ENCODE results near the gene ELAC1. TPM values are rescaled to one million over a fixed set of nuclear protein-coding genes. Genes with fewer than 3 reads are reported as not detected.
"Not testable (repeated sequence)": the region's sequence is repeated elsewhere in the genome, so short reads cannot be mapped to it uniquely, and the experiment has no call there.

Gene ELAC1
- 10 to 100 TPM in 1 of 2 experiments, 1 to 10 TPM in 1; 9.6 to 10.1 TPM for total RNA-seq

DNA sequence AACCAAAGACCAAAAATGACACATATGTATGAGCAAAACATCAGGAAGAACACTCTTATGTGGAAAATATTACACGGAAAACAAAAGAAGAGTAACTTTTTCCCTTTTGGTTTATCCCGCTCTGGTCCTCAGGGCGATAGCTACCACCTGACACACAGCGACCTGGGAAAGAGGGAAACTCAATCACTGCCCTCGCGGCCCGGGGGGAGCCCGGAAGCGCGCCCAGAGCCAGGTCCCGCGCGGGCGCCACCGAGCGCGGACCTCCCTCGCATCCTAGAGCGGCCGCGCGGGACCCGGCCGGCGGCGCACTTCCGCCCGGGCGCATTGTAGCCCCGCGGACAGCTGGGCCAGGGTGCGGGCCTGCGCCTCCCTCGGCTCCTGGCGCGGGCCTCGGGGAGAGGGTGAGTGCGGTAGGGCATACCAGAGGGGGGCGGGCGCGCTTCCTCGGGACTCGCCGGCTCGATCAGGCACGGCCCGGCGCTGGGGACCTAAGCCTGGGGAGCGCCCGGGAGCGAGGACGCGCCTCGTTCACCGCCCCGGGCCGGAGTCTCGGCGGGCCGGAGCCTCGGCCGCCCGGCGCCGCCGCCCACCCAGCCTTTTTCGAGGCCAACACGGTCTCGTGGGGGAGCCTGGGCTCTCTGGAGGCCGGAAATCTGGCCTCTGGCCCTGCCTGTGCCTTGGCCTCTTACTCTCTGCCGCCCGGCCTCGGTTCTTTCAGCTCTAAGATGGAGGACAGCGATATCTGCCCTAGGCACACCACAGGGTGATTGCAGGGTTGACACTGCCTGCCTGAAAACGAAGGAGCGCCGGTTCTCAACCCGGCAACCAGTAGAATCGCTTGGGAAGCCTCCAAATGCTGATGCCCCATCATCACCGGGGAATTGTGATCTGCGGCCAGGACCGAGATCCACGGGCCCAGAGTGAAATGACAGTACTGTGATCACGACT lies at the start of gene ELAC1:
Gene ELAC1, plus strand, starts transcription at position 327 of the 948 bp plus-strand sequence. CDS start 6,365 bp downstream, outside the sequence.
- DNase-seq: peak; percentile 83
- ATAC-seq (ENCODE audit: low read depth): peak; percentile 94
- Mint-ChIP-seq H3K27me3 (peaks cover 3% of the 10 kb centered on the region), H3K4me1 (peaks cover 17% of the 10 kb centered on the region), H3K9me3 (peaks cover 6% of the 10 kb centered on the region), H3K36me3 (peaks cover 4% of the 10 kb centered on the region), H3K27ac (peak within 1 kb of the TSS; percentile 93), H3K4me3 (peak within 1 kb of the TSS; percentile 92)
- POLR2A ChIA-PET: interaction anchor here (0.7 to 3.2 kb wide), 17 partner anchors 9 to 230 kb away, joined by 3 to 42 read pairs (median 4); partner anchors contain the start of genes ME2, MEX3C and SMAD4

- DNase-seq (no peak), ATAC-seq (ENCODE audit: low read depth) (no peak)
- Mint-ChIP-seq H3K27me3 (no peaks in the 10 kb centered on the region), H3K4me1 (peaks cover 3% of the 10 kb centered on the region), H3K27ac (no peak overlapping the region), H3K36me3 (peaks cover 53% of the 10 kb centered on the region), H3K9me3 (peaks cover under 1% of the 10 kb centered on the region), H3K4me3 (no peak overlapping the region)
- POLR2A ChIA-PET: no interaction called here
Measured at GRCh38 chr18:50918153-50918552, 49.7 kb upstream of the ELAC1 start.

- ATAC-seq (ENCODE audit: low read depth) (no peak), DNase-seq (no peak)
- no peaks in the 10 kb centered on the region for H3K4me1 Mint-ChIP-seq
- no peak overlapping the region for H3K27ac Mint-ChIP-seq
- peaks cover 9% of the 10 kb centered on the region for H3K9me3 Mint-ChIP-seq
- no peak overlapping the region for H3K4me3 Mint-ChIP-seq
- POLR2A ChIA-PET: no interaction called here
- peaks cover 68% of the 10 kb centered on the region for H3K36me3 Mint-ChIP-seq
- no peaks in the 10 kb centered on the region for H3K27me3 Mint-ChIP-seq
Measured at GRCh38 chr18:50924372-50924771, 43.5 kb upstream of the ELAC1 start.

GRCh38 chr18:50926521-50926920 lies 41.3 kb upstream of the ELAC1 start:
- POLR2A ChIA-PET: no interaction called here
- Mint-ChIP-seq H3K9me3 (peaks cover 9% of the 10 kb centered on the region), H3K4me1 (no peaks in the 10 kb centered on the region), H3K27ac (no peak overlapping the region), H3K4me3 (no peak overlapping the region), H3K36me3 (peaks cover 59% of the 10 kb centered on the region), H3K27me3 (no peaks in the 10 kb centered on the region)
- DNase-seq (no peak), ATAC-seq (ENCODE audit: low read depth) (no peak)

DNA sequence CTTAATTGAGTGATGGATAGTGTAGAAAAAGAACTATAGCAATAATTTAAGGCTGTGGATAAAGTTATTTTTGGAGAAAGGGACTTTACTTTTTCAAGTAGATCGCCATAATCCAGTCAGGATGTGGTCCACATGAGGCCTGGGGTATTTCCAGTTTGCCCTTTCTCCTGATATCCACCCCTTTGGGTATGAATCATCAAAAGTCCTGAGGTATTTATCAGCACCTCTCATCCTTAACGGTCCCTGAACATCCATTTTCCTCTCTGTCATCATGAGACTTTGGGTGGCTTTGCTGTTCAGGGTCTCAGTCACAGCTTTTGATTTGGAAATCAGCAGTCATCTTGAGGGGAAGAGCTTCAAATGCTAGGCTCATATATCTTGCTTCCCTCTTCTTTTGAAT lies 39.3 kb upstream of the ELAC1 start:
- Mint-ChIP-seq H3K27me3 (no peaks in the 10 kb centered on the region), H3K27ac (no peak overlapping the region), H3K9me3 (peaks cover 7% of the 10 kb centered on the region), H3K4me1 (no peaks in the 10 kb centered on the region), H3K4me3 (no peak overlapping the region), H3K36me3 (peaks cover 47% of the 10 kb centered on the region)
- DNase-seq (no peak), ATAC-seq (ENCODE audit: low read depth) (no peak)
- POLR2A ChIA-PET: no interaction called here

- no peak overlapping the region for H3K27ac Mint-ChIP-seq
- no peaks in the 10 kb centered on the region for H3K27me3 Mint-ChIP-seq
- POLR2A ChIA-PET: no interaction called here
- H3K36me3 Mint-ChIP-seq: peaks cover 21% of the 10 kb centered on the region
- peaks cover 3% of the 10 kb centered on the region for H3K4me1 Mint-ChIP-seq
- no peak overlapping the region for H3K4me3 Mint-ChIP-seq
- no peak for ATAC-seq (ENCODE audit: low read depth)
- no peaks in the 10 kb centered on the region for H3K9me3 Mint-ChIP-seq
- no peak for DNase-seq
Measured at GRCh38 chr18:50933684-50934083, 34.2 kb upstream of the ELAC1 start.

GRCh38 chr18:50934545-50935211 lies 33.2 kb upstream of the ELAC1 start:
- POLR2A ChIA-PET: no interaction called here
- DNase-seq: no peak
- H3K27ac Mint-ChIP-seq: no peak overlapping the region

DNA sequence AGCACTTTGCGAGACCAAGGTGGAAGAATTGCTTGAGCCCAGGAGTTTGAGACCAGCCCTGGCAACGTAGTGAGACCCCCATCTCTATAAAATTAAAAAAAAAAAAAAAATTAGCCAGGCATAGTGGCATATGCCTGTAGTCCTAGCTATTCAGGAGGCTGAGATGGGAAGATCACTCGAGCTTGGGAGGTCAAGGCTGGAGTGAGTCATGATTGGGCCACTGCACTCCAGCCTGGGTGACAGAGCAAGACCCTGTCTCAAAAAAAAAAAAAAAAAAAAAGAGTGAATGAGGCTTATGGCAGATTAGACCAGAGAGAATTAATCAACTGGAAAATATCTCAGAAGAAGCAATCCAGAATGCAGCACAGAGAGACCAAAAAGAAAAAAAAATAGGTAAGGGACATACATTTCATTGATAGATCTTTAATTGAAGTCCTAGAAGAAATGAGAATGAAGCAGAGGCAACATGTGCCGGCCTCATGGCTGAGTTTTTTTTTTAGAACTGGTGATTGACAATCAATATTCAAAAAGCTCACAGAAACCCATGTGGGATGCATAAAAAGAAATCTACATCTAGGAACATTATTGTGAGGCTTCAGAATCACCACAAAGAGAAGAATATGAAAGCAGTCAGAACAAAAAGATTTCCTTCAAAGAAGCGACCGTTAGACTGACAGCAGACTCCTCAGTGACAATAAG lies 32.2 kb upstream of the ELAC1 start:
- Mint-ChIP-seq H3K36me3 (peaks cover 21% of the 10 kb centered on the region), H3K4me1 (peaks cover 3% of the 10 kb centered on the region), H3K27ac (no peak overlapping the region), H3K4me3 (no peak overlapping the region), H3K9me3 (no peaks in the 10 kb centered on the region), H3K27me3 (no peaks in the 10 kb centered on the region)
- POLR2A ChIA-PET: interaction anchor here (0.8 kb wide), 1 partner anchor 66 kb away, joined by 5 read pairs; no protein-coding TSS in a partner anchor
- ATAC-seq (ENCODE audit: low read depth): no peak
- DNase-seq: no peak

More at GRCh38 chr18:50934545-50935211, 33.2 kb upstream of the ELAC1 start:
- peaks cover 19% of the 10 kb centered on the region for H3K36me3 Mint-ChIP-seq
- no peak for ATAC-seq (ENCODE audit: low read depth)
- H3K4me3 Mint-ChIP-seq: no peak overlapping the region
- peaks cover 3% of the 10 kb centered on the region for H3K4me1 Mint-ChIP-seq
- H3K9me3 Mint-ChIP-seq: no peaks in the 10 kb centered on the region
- H3K27me3 Mint-ChIP-seq: no peaks in the 10 kb centered on the region

GRCh38 chr18:50937183-50937582 lies 30.7 kb upstream of the ELAC1 start:
- no peak overlapping the region for H3K4me3 Mint-ChIP-seq
- peak overlapping the region; percentile 18 for H3K27ac Mint-ChIP-seq
- H3K4me1 Mint-ChIP-seq: peaks cover 3% of the 10 kb centered on the region
- DNase-seq: no peak
- peaks cover 27% of the 10 kb centered on the region for H3K36me3 Mint-ChIP-seq
- H3K27me3 Mint-ChIP-seq: no peaks in the 10 kb centered on the region
- POLR2A ChIA-PET: interaction anchor here (1.3 kb wide), 1 partner anchor 31 kb away, joined by 3 read pairs; the partner anchor contains the start of gene ELAC1
- no peak for ATAC-seq (ENCODE audit: low read depth)
- no peaks in the 10 kb centered on the region for H3K9me3 Mint-ChIP-seq

DNA sequence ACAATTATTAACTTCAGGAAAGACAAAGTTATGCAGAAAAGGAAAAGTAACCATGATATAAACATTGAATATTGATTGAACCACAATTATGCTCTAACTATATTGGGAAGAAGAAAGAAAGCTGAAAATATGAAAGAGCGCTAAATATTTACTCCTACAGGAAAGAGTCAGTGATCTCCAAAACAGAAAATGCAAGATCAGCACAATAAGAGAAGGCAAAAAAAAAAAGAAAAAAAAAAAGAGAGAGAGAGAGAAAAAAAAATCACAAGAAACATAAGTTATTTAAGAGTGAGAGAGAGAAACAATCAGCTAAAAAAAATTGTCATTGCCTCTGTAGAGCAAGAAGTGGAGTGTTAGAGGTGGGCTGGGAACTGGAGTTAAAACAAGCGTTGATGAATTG lies 28.9 kb upstream of the ELAC1 start:
- no peaks in the 10 kb centered on the region for H3K27me3 Mint-ChIP-seq
- POLR2A ChIA-PET: no interaction called here
- no peak overlapping the region for H3K27ac Mint-ChIP-seq
- H3K4me1 Mint-ChIP-seq: peaks cover 3% of the 10 kb centered on the region
- DNase-seq: no peak
- ATAC-seq (ENCODE audit: low read depth): no peak
- H3K4me3 Mint-ChIP-seq: no peak overlapping the region
- H3K36me3 Mint-ChIP-seq: peaks cover 21% of the 10 kb centered on the region
- no peaks in the 10 kb centered on the region for H3K9me3 Mint-ChIP-seq

DNA sequence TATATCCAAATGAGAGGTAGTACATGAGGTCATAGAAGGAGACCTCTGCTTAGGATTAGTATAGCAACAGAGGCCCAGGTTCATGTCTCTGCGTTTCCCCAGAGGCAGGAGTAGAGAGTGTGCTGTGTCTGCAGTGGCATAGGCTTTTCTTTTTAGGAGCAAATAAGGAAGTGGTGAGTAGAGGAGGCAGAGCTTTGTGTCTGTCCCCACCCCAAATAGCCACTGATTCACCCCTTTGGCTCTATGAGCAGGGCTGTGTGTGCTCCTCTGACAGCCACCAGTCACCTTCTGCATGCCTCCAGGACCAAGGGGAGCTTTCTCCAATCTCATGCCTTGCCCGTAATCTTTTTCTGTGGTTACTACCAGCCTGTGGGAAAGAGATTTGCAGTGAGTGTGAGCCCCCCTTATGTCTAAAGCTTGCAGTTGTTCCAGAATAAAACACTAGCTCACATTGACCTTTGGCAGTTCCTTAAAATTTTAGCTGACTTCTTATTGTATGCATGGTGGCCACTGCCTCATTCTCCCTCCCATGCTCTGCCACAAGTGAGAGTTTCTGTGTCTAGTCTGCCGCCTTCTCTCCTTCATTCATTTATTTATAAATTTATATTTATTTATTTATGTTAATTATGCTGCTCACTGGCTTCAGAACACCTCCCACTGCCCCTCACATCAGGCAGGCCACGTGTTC lies 23.5 kb upstream of the ELAC1 start:
- DNase-seq (no peak), ATAC-seq (ENCODE audit: low read depth) (no peak)
- Mint-ChIP-seq H3K4me1 (peaks cover 2% of the 10 kb centered on the region), H3K4me3 (no peak overlapping the region), H3K36me3 (peaks cover 28% of the 10 kb centered on the region), H3K9me3 (no peaks in the 10 kb centered on the region), H3K27me3 (no peaks in the 10 kb centered on the region), H3K27ac (peak overlapping the region; percentile 62)
- POLR2A ChIA-PET: interaction anchor here (0.8 kb wide), 1 partner anchor 66 kb away, joined by 3 read pairs; no protein-coding TSS in a partner anchor

DNA sequence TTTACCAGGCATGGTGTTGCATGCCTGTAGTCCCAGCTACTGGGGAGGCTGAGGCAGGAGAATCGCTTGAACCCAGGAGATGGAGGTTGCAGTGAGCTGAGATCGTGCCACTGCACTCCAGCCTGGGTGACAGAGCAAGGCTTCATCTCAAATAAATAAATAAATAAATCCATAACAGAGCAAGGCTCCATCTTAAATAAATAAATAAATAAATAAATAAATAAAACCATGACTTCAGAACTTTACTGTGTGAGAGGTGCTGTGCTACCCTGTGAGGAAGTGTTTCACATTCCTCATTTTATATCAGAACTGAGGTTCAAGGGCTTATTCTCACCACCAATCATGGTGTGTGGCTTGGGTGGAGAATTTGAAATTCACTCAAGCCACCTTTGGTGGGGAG lies 21.9 kb upstream of the ELAC1 start:
- H3K4me3 Mint-ChIP-seq; H3K9me3 Mint-ChIP-seq; H3K4me1 Mint-ChIP-seq; POLR2A ChIA-PET; H3K27ac Mint-ChIP-seq; H3K27me3 Mint-ChIP-seq; DNase-seq; ATAC-seq (ENCODE audit: low read depth): not testable (repeated sequence)
- peaks cover 27% of the 10 kb centered on the region for H3K36me3 Mint-ChIP-seq

All from activated naive CD8-positive, alpha-beta T cell treated with anti-CD3 and anti-CD28 coated beads, Interleukin-2, amount 10 ng/mL, durations not matched to agents 7 days and 5 days (primary cell).